ENCODE results near the gene CENPP.

CENPP gene

GRCh38 chr9:92325269-92325990, at the start of gene CENPP, which contains the start of gene NOL8:
CENPP (plus strand) TSS chr9:92325953.
NOL8 (minus strand) TSS chr9:92325350; CDS start chr9:92324161, 1,189 bp downstream.
- peak; percentile 87 for DNase-seq (ENCODE audit: low spot score)

- DNase-seq (ENCODE audit: low spot score) = no peak
Observed at GRCh38 chr9:92276331-92277032, 49.3 kb upstream of the CENPP start.

GRCh38 chr9:92278110-92278509, 47.6 kb upstream of the CENPP start:
- DNase-seq (ENCODE audit: low spot score) = no peak

- DNase-seq (ENCODE audit: low spot score) = no peak
Observed at GRCh38 chr9:92279302-92279701, 46.5 kb upstream of the CENPP start.

- no peak for DNase-seq (ENCODE audit: low spot score)
Observed at GRCh38 chr9:92289708-92290390, 35.9 kb upstream of the CENPP start.

- DNase-seq (ENCODE audit: low spot score) = no peak
Observed at GRCh38 chr9:92290785-92291429, 34.8 kb upstream of the CENPP start.

GRCh38 chr9:92291577-92291976, 34.2 kb upstream of the CENPP start:
- no peak for DNase-seq (ENCODE audit: low spot score)

GRCh38 chr9:92292338-92293074, 33.2 kb upstream of the CENPP start:
- DNase-seq (ENCODE audit: low spot score) = peak; percentile 22

GRCh38 chr9:92293075-92293354, 32.7 kb upstream of the CENPP start:
- DNase-seq (ENCODE audit: low spot score) = no peak

- peak; percentile 97 for DNase-seq (ENCODE audit: low spot score)
Observed at GRCh38 chr9:92293452-92294296, 32.1 kb upstream of the CENPP start, which contains the start of gene IARS1. IARS1 (minus strand) TSS chr9:92293697; CDS start chr9:92289419, 4,278 bp downstream.

GRCh38 chr9:92294297-92294676, 31.5 kb upstream of the CENPP start:
- DNase-seq (ENCODE audit: low spot score) = peak; percentile 27

GRCh38 chr9:92295240-92295790, 30.4 kb upstream of the CENPP start:
- no peak for DNase-seq (ENCODE audit: low spot score)

GRCh38 chr9:92295827-92296258, 29.9 kb upstream of the CENPP start:
- no peak for DNase-seq (ENCODE audit: low spot score)

GRCh38 chr9:92297611-92298010, 28.1 kb upstream of the CENPP start:
- no peak for DNase-seq (ENCODE audit: low spot score)

GRCh38 chr9:92298036-92298435, 27.7 kb upstream of the CENPP start:
- DNase-seq (ENCODE audit: low spot score) = no peak

GRCh38 chr9:92299116-92299515, 26.6 kb upstream of the CENPP start:
- no peak for DNase-seq (ENCODE audit: low spot score)

- no peak for DNase-seq (ENCODE audit: low spot score)
Observed at GRCh38 chr9:92300936-92301335, 24.8 kb upstream of the CENPP start.

GRCh38 chr9:92308893-92309292, 16.9 kb upstream of the CENPP start:
- no peak for DNase-seq (ENCODE audit: low spot score)

- DNase-seq (ENCODE audit: low spot score) = no peak
Observed at GRCh38 chr9:92310562-92310961, 15.2 kb upstream of the CENPP start.

GRCh38 chr9:92312887-92313623, 12.7 kb upstream of the CENPP start:
- DNase-seq (ENCODE audit: low spot score) = no peak
